HepG2 (cell line): ENCODE measurements around the gene PHAX. TPM values are rescaled to one million over a fixed set of nuclear protein-coding genes. Genes with fewer than 3 reads are reported as not detected.

Experiments used
- ATAC-seq: fragments of 200-7000 bp; cut with Tn5 transposase; 3 replicates; pipeline ENCODE4 v1.9.1; 2020; ENCODE audit warnings: mild to moderate bottlenecking, moderate library complexity
- BruUV-seq: library from RNA; stranded (reverse); fragments of 400-500 nt; replicated peaks from 2 replicates; lab custom pipeline; 2021; lab: Mats Ljungman, UMichigan
- CTCF ChIA-PET: fragments of 300-600 bp; formaldehyde crosslinking; extraction: SDS; loops from one replicate; lab custom pipeline; 2021; ENCODE audit warnings: low total read pairs, inconsistent platforms, low intra/inter-chr PET ratio; lab: Yijun Ruan, JAX
- POLR2A ChIA-PET: fragments of 350-600 bp; sonication (Branson Sonifier 250); formaldehyde crosslinking; loops from one replicate; lab custom pipeline; 2020; ENCODE audit warnings: antibody characterized with exemption, inconsistent platforms; lab: Yijun Ruan, JAX
- DNase-seq: peaks from one replicate; pipeline ENCODE4 v3.0.0-alpha.2; 2015; ENCODE audit warnings: low spot score
- FAIRE-seq: peaks from 3 replicates; lab custom pipeline; 2011; peaks lifted over from hg19 to GRCh38; lab: Jason Lieb, UNC
- H2AFZ ChIP-seq: one replicate; pipeline ENCODE4 v1.6.1; 2011; ENCODE audit warnings: low read length, inconsistent platforms
- H3K27ac ChIP-seq: fragments of 300-600 bp; 3 replicates; pipeline ENCODE4 v1.8.0; 2011; ENCODE audit warnings: mixed run types, mild to moderate bottlenecking, mixed read lengths, low read length, inconsistent platforms; ENCODE audit not compliant: insufficient read depth; ENCODE audit errors: extremely low read length
- H3K27me3 ChIP-seq, 2 experiments: fragments of 200-600 bp in 1 of 2; 2 replicates in 1 of 2; 3 replicates in 1 of 2; pipeline versions ENCODE4 v1.6.0 to v1.8.0; 2011; ENCODE audit warnings: low read length in 2 of 2, mild to moderate bottlenecking in 2 of 2, moderate library complexity in 2 of 2, inconsistent platforms in 1 of 2; ENCODE audit not compliant: insufficient read depth in 2 of 2, control insufficient read depth in 1 of 2
- H3K36me3 ChIP-seq, 2 experiments: fragments of 200-600 bp in 1 of 2; replicated peaks in 1 of 2; 2 replicates in 1 of 2; 3 replicates in 1 of 2; pipeline versions ENCODE4 v1.5.1 to v1.8.0; 2011; ENCODE audit warnings: low read length in 2 of 2, inconsistent platforms in 1 of 2; ENCODE audit not compliant: insufficient read depth in 2 of 2, control insufficient read depth in 1 of 2
- H3K4me1 ChIP-seq: 2 replicates; pipeline ENCODE4 v1.5.1; 2012; ENCODE audit warnings: low read length, inconsistent platforms; ENCODE audit not compliant: insufficient read depth
- H3K4me2 ChIP-seq: 2 replicates; pipeline ENCODE4 v1.6.0; 2011; ENCODE audit warnings: low read depth, low read length, inconsistent platforms
- H3K4me3 ChIP-seq, 3 experiments: fragments of 200-600 bp in 1 of 3; sonication (generic), shearing (Covaris generic) in 1 of 3; replicated peaks in 1 of 3; 2 replicates each; pipeline ENCODE4 v1.5.1; 2011 to 2016; ENCODE audit warnings: low read length in 3 of 3, inconsistent platforms in 2 of 3, low read depth in 2 of 3, mild to moderate bottlenecking in 2 of 3, control low read depth in 1 of 3, mixed read lengths in 1 of 3; ENCODE audit not compliant: insufficient read depth in 1 of 3
- H3K79me2 ChIP-seq: one replicate; pipeline ENCODE4 v1.6.1; 2011; ENCODE audit warnings: low read length, inconsistent platforms; ENCODE audit not compliant: insufficient read depth
- H3K9ac ChIP-seq: 2 replicates; pipeline ENCODE4 v1.6.0; 2011; ENCODE audit warnings: mild to moderate bottlenecking, low read depth, low read length, inconsistent platforms; ENCODE audit not compliant: insufficient read depth
- H3K9me3 ChIP-seq: 2 replicates; pipeline ENCODE4 v1.5.1; 2012; ENCODE audit warnings: mild to moderate bottlenecking, low read length
- H4K20me1 ChIP-seq: 2 replicates; pipeline ENCODE4 v1.6.0; 2011; ENCODE audit warnings: inconsistent platforms, mild to moderate bottlenecking, low read length, moderate library complexity; ENCODE audit not compliant: insufficient read depth
- ADNP ChIP-seq: sonication (generic); formaldehyde crosslinking; IDR thresholded peaks from 2 replicates; pipeline ENCODE4 v1.4.0; 2020; ENCODE audit warnings: missing genetic modification reagents
- ATAD3A ChIP-seq: sonication (generic); formaldehyde crosslinking; IDR thresholded peaks from 2 replicates; pipeline ENCODE4 v1.4.0; 2020; ENCODE audit warnings: missing genetic modification reagents
- ATF2 ChIP-seq: sonication (generic); formaldehyde crosslinking; IDR thresholded peaks from 2 replicates; pipeline ENCODE4 v1.4.0; 2020; ENCODE audit warnings: missing genetic modification reagents
- ATRX ChIP-seq: sonication (generic); formaldehyde crosslinking; IDR thresholded peaks from 2 replicates; pipeline ENCODE4 v1.4.0; 2020; ENCODE audit warnings: missing genetic modification reagents, borderline replicate concordance
- CBX1 ChIP-seq: IDR thresholded peaks from one replicate; pipeline ENCODE4 v1.6.1; 2016; ENCODE audit warnings: antibody characterized with exemption, low read depth
- HCFC1 ChIP-seq: fragments of 150-350 bp; IDR thresholded peaks from 2 replicates; pipeline ENCODE4 v1.6.1; 2014; ENCODE audit warnings: low read depth, low read length
- HDAC6 ChIP-seq: fragments of 200-600 bp; sonication (generic); IDR thresholded peaks from 2 replicates; pipeline ENCODE4 v1.7.0; 2017; ENCODE audit warnings: mild to moderate bottlenecking, antibody characterized with exemption, low read length, low read depth
- MTF2 ChIP-seq: sonication (generic); formaldehyde crosslinking; IDR thresholded peaks from 2 replicates; pipeline ENCODE4 v1.5.0; 2020; ENCODE audit warnings: missing genetic modification reagents, borderline replicate concordance
- PHB2 ChIP-seq: fragments of 450-650 bp; IDR thresholded peaks from 2 replicates; pipeline ENCODE4 v1.6.1; 2018; ENCODE audit not compliant: partially characterized antibody
- ZNF12 ChIP-seq: sonication (generic); formaldehyde crosslinking; IDR thresholded peaks from 2 replicates; pipeline ENCODE4 v1.5.0; 2020; ENCODE audit warnings: missing genetic modification reagents
- ZNF318 ChIP-seq: sonication (generic); formaldehyde crosslinking; IDR thresholded peaks from 2 replicates; pipeline ENCODE4 v1.4.0; 2020; ENCODE audit warnings: mild to moderate bottlenecking, missing genetic modification reagents
- ZNF572 ChIP-seq: sonication (generic); formaldehyde crosslinking; IDR thresholded peaks from 2 replicates; pipeline ENCODE4 v1.5.1; 2020; ENCODE audit warnings: mild to moderate bottlenecking, missing genetic modification reagents
- ZNF770 ChIP-seq: sonication (generic); formaldehyde crosslinking; IDR thresholded peaks from 2 replicates; pipeline ENCODE4 v1.5.0; 2020; ENCODE audit warnings: mild to moderate bottlenecking, missing genetic modification reagents
- WGBS: methylation state at CpG from one replicate; pipeline ENCODE4 v1.1.6; 2017; ENCODE audit warnings: low lambda C conversion rate; 5-methylcytosine and 5-hydroxymethylcytosine counted together
- in situ Hi-C: cut with HindIII; loops from 2 replicates; pipeline ENCODE4 v1.10.0; 2017; ENCODE audit warnings: low pct_unique_long_range_greater_than_20kb; ENCODE audit not compliant: extremely low pct_ligation_motif_present
- intact Hi-C: fragments of 100-400 bp; cut with micrococcal nuclease; formaldehyde crosslinking; loops from one replicate; pipeline ENCODE4 v1.10.0; 2022; ENCODE audit not compliant: unreplicated experiment
- polyA plus RNA-seq, 8 experiments: library from polyadenylated mRNA; depleted of rRNA in 3 of 8; stranded (reverse) in 7 of 8; unstranded in 1 of 8; fragments of >200 nt; fragmentation: Illumina TruSeq in 4 of 8; extraction: Trizol in 4 of 8; gene quantifications; 2 replicates each; pipeline versions ENCODE4 v1.2.1 to v1.2.3, GENCODE V29; 2011 to 2016; ENCODE audit warnings: low read depth in 4 of 8, missing spikeins in 1 of 8, mixed read lengths in 1 of 8; ENCODE audit not compliant: insufficient read depth in 1 of 8
- total RNA-seq, 5 experiments: library from RNA; depleted of rRNA; stranded (reverse); fragments of >200 nt; fragmentation: Illumina TruSeq; extraction: Trizol; gene quantifications; 2 replicates each; pipeline ENCODE4 v1.2.3, GENCODE V29; 2016; ENCODE audit warnings: low read depth in 1 of 5

The PHAX gene
- total and polyA plus RNA-seq, 2 of the 13 experiments (the other 11 are each of a cell fraction or from before 2014, with no cell fraction given), result 20.0 to 59.7 TPM

GRCh38 chr5:126673477-126673876, 72.7 kb downstream of the PHAX start (continued):
- no peak for TF ChIP-seq ZNF572 (CRISPR knock-in tag)
- TF ChIP-seq ATF2 (CRISPR knock-in tag), result no peak
- no peak for TF ChIP-seq ATAD3A (CRISPR knock-in tag)
- no peak for TF ChIP-seq HDAC6

GRCh38 chr5:126674145-126674544, 73.4 kb downstream of the PHAX start:
- no TSS peak for BruUV-seq
- TF ChIP-seq ZNF12 (CRISPR knock-in tag) (no peak), CBX1 (no peak), MTF2 (no peak), ZNF318 (CRISPR knock-in tag) (no peak), ADNP (CRISPR knock-in tag) (no peak), PHB2 (no peak), ATRX (no peak), ZNF770 (CRISPR knock-in tag) (no peak), HCFC1 (no peak)

More at GRCh38 chr5:126674145-126674544, 73.4 kb downstream of the PHAX start:
- Histone ChIP-seq H3K36me3 (no peaks in the 10 kb centered on the region), H3K9me3 (peaks cover 4% of the 10 kb centered on the region; the same call in 1 of the 2 replicates), H3K9ac (no peak overlapping the region), H3K27ac (no peak overlapping the region), H3K27me3 (peaks cover 0 to 3% of the 10 kb centered on the region in 2 experiments; a peak in 2 of 5 replicates), H4K20me1 (no peaks in the 10 kb centered on the region), H2AFZ (peak overlapping the region; percentile 42), H3K79me2 (no peaks in the 10 kb centered on the region), H3K4me3 (peak overlapping the region; percentile 34 to 62 (median 42); a peak in 2 of 6 replicates), H3K4me1 (peaks cover 29% of the 10 kb centered on the region), H3K4me2 (peak overlapping the region; percentile 76)
- DNase-seq (no peak), ATAC-seq (no peak), FAIRE-seq (no peak)
- intact Hi-C loops, result no loop called here
- ChIA-PET CTCF (no interaction called here), POLR2A (interaction anchor here (1.2 kb wide), 1 partner anchor 104 kb away, joined by 3 read pairs; no protein-coding TSS in a partner anchor)
- in situ Hi-C loops, result loop anchor here (25.0 kb wide), 1 partner anchor 363 kb away; the partner anchor contains the start of gene MARCHF3
- WGBS, result 39% methylated on average over 7 of the region's 7 CpGs
